Ascending aorta (tissue), 2 donors: Measurements from ENCODE around the gene CTNND2. TPM values are rescaled to one million over a fixed set of nuclear protein-coding genes. Genes with fewer than 3 reads are reported as not detected.

ENCODE experiments used
- DNase-seq, 2 donors: peaks; one replicate each; pipeline ENCODE4 v3.0.0-alpha.2; 2019; ENCODE audit warnings: low spot score in 2 of 2
- H3K27ac ChIP-seq, 2 donors: fragments of 200-600 bp; sonication (generic); one replicate each; pipeline ENCODE4 v1.5.1; 2016 to 2017; ENCODE audit warnings: mild to moderate bottlenecking in 1 of 2
- H3K27me3 ChIP-seq: fragments of 200-600 bp; sonication (generic); one replicate; pipeline ENCODE4 v1.5.1; 2017
- H3K36me3 ChIP-seq, 2 donors: fragments of 200-600 bp; sonication (generic); one replicate each; pipeline ENCODE4 v1.5.1; 2016
- H3K4me1 ChIP-seq, 2 donors: fragments of 200-600 bp; sonication (generic); one replicate each; pipeline ENCODE4 v1.5.1; 2016 to 2017; ENCODE audit warnings: mild to moderate bottlenecking in 1 of 2
- H3K4me3 ChIP-seq, 2 donors: fragments of 200-600 bp; sonication (generic); one replicate each; pipeline ENCODE4 v1.5.1; 2016 to 2017; ENCODE audit warnings: mild to moderate bottlenecking in 1 of 2
- H3K9me3 ChIP-seq, 2 donors: fragments of 200-600 bp; sonication (generic); one replicate each; pipeline ENCODE4 v1.5.1; 2016
- intact Hi-C: fragments of 100-400 bp; cut with DNase I; formaldehyde crosslinking; loops from one replicate; pipeline ENCODE4 v1.15.1; 2023
- total RNA-seq: library from RNA; depleted of rRNA; stranded (reverse); fragments of >200 nt; gene quantifications from one replicate; pipeline ENCODE4 v1.1.0, GENCODE V29; 2016
- TF ChIP-seq, protein P1 (sequence below), 3 experiments: fragments of 200-600 bp in 2 of 3; fragments of 450-650 bp in 1 of 3; sonication (generic) in 2 of 3; IDR thresholded peaks; one replicate each; pipeline ENCODE4 v1.5.1; 2016 to 2019; ENCODE audit warnings: antibody characterized with exemption in 3 of 3, mild to moderate bottlenecking in 1 of 3, moderate library complexity in 1 of 3

The CTNND2 gene
- total RNA-seq, 1 donor from 2014 or later = 0.11 TPM

DNA sequence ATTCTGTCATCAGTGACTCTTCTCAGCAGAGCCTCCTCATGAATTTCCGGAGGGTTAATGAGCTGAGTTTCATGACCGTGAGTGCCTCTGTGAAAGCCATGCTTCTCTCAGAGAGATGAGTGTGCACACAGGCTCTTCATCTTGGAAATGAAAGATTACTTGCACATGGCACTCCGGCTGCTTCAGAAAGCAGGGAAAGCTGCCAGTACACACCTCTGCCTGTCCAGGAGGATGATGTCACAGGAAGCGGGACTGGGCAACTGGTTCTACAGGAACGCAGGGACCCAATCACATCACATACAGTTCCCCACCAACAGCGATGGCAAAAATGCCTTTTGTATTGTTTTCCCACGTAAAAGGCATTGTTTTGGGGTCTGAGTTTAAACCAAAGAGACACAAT, 857.2 kb downstream of the CTNND2 start:
- no peak for DNase-seq
- TF ChIP-seq, protein P1, sequence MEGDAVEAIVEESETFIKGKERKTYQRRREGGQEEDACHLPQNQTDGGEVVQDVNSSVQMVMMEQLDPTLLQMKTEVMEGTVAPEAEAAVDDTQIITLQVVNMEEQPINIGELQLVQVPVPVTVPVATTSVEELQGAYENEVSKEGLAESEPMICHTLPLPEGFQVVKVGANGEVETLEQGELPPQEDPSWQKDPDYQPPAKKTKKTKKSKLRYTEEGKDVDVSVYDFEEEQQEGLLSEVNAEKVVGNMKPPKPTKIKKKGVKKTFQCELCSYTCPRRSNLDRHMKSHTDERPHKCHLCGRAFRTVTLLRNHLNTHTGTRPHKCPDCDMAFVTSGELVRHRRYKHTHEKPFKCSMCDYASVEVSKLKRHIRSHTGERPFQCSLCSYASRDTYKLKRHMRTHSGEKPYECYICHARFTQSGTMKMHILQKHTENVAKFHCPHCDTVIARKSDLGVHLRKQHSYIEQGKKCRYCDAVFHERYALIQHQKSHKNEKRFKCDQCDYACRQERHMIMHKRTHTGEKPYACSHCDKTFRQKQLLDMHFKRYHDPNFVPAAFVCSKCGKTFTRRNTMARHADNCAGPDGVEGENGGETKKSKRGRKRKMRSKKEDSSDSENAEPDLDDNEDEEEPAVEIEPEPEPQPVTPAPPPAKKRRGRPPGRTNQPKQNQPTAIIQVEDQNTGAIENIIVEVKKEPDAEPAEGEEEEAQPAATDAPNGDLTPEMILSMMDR (IDR thresholded peaks at IDR 0.05) = no peak
- H3K36me3 ChIP-seq = no peaks in the 10 kb centered on the region
- H3K27me3 ChIP-seq = no peaks in the 10 kb centered on the region
- H3K9me3 ChIP-seq = no peaks in the 10 kb centered on the region
- H3K4me1 ChIP-seq = no peaks in the 10 kb centered on the region
- no peak overlapping the region for H3K4me3 ChIP-seq
- intact Hi-C loops = no loop called here
- no peak overlapping the region for H3K27ac ChIP-seq

DNA sequence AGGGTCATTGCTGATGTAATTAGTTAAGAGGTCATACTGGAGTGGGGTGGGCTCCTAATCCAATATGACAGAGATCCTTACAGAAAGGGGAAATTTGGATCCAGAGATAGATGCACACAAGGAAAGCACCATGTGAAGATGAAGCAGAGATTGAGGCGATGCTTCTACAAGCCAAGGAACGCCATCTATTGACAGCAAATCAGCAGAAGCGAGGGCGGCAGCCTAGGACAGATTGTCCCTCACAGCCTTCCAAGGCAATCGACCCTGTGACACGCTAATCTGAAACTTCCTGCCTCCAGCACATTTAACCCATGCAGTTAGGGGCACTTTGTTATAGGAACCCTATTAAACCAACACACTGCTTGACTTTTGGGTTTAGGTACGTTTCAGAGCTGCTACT, 858.1 kb downstream of the CTNND2 start:
- Histone ChIP-seq H3K36me3 (no peaks in the 10 kb centered on the region), H3K4me3 (no peak overlapping the region), H3K9me3 (no peaks in the 10 kb centered on the region), H3K4me1 (no peaks in the 10 kb centered on the region), H3K27ac (no peak overlapping the region), H3K27me3 (no peaks in the 10 kb centered on the region)
- intact Hi-C loops = no loop called here
- no peak for DNase-seq
- TF ChIP-seq, protein P1 (IDR thresholded peaks at IDR 0.05) = no peak

DNA sequence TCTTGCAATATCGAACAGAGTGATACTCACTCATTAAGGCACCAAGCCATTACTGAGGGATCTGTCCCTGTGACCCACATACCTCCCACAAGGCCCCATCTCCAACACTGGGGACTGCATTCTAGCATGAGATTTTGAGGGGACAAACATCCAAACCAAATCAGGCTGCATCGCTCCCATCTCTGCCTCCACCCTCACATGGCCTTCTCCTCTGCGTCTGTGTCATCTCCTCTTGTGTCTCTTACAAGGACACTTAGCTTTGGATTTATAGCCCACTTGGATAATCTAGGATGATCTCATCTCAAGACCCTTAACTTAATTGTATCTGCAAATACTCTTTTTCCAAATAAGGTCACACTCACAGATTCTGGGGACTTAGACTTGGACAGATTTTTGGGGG, 858.8 kb downstream of the CTNND2 start:
- DNase-seq = no peak
- Histone ChIP-seq H3K9me3 (no peaks in the 10 kb centered on the region), H3K27me3 (no peaks in the 10 kb centered on the region), H3K27ac (no peak overlapping the region), H3K4me1 (no peaks in the 10 kb centered on the region), H3K4me3 (no peak overlapping the region), H3K36me3 (no peaks in the 10 kb centered on the region)
- TF ChIP-seq, protein P1 (IDR thresholded peaks at IDR 0.05) = no peak
- intact Hi-C loops = no loop called here

- intact Hi-C loops = no loop called here
- H3K36me3 ChIP-seq = no peaks in the 10 kb centered on the region
- no peaks in the 10 kb centered on the region for H3K9me3 ChIP-seq
- no peaks in the 10 kb centered on the region for H3K27me3 ChIP-seq
- no peaks in the 10 kb centered on the region for H3K4me1 ChIP-seq
- no peak for DNase-seq
- no peak overlapping the region for H3K27ac ChIP-seq
- no peak overlapping the region for H3K4me3 ChIP-seq
- TF ChIP-seq, protein P1 (IDR thresholded peaks at IDR 0.05) = no peak
Measured at GRCh38 chr5:11044581-11044980, 859.7 kb downstream of the CTNND2 start.

- Histone ChIP-seq H3K4me3 (no peak overlapping the region), H3K36me3 (no peaks in the 10 kb centered on the region), H3K27me3 (no peaks in the 10 kb centered on the region), H3K4me1 (no peaks in the 10 kb centered on the region), H3K9me3 (no peaks in the 10 kb centered on the region), H3K27ac (no peak overlapping the region)
- TF ChIP-seq, protein P1 (IDR thresholded peaks at IDR 0.05) = no peak
- intact Hi-C loops = no loop called here
- no peak for DNase-seq
Measured at GRCh38 chr5:11043881-11044280, 860.4 kb downstream of the CTNND2 start.

DNA sequence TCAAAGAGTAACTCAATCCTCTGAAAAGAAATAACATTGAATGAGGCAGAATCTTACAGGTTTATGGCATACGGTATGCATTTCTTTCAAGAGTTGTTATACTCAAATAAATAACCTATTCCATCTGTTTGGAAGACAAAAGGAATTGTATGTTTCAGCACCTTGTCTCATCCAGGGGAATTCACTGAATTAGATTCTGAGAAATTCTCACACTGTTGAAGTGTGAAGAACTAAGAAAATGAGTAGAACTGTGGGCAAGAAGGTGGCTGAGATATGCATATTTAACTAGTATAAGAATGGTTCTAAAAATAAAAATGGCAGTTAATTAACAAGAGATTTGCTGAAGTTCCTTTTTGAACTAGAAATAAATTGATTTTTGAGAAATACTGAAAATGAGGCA, 863.9 kb downstream of the CTNND2 start:
- intact Hi-C loops = no loop called here
- no peaks in the 10 kb centered on the region for H3K4me1 ChIP-seq
- no peaks in the 10 kb centered on the region for H3K36me3 ChIP-seq
- no peak for DNase-seq
- no peaks in the 10 kb centered on the region for H3K9me3 ChIP-seq
- H3K4me3 ChIP-seq = no peak overlapping the region
- TF ChIP-seq, protein P1 (IDR thresholded peaks at IDR 0.05) = no peak
- H3K27ac ChIP-seq = no peak overlapping the region
- no peaks in the 10 kb centered on the region for H3K27me3 ChIP-seq
